ENCODE results near the gene HOXC4. TPM values are rescaled to one million over a fixed set of nuclear protein-coding genes. Genes with fewer than 3 reads are reported as not detected.
"Not testable (repeated sequence)": the region's sequence is repeated elsewhere in the genome, so short reads cannot be mapped to it uniquely, and the experiment has no call there.

The HOXC4 gene
- total RNA-seq, 1 experiment from 2014 or later: 6.3 TPM

- H3K27ac ChIP-seq: no peak overlapping the region
- no peaks in the 10 kb centered on the region for H3K9me3 ChIP-seq (replicated peaks)
- H3K4me1 ChIP-seq: no peaks in the 10 kb centered on the region
- DNase-seq: no peak
- H3K27me3 ChIP-seq: no peaks in the 10 kb centered on the region
- no peaks in the 10 kb centered on the region for H3K36me3 ChIP-seq
- no peak overlapping the region for H3K4me3 ChIP-seq
These were observed 12.0 kb downstream of the HOXC4 start for GRCh38 chr12:54065677-54066076.

GRCh38 chr12:54066408-54066807 lies 12.8 kb downstream of the HOXC4 start:
- Histone ChIP-seq H3K27ac (no peak overlapping the region), H3K36me3 (no peaks in the 10 kb centered on the region), H3K4me1 (no peaks in the 10 kb centered on the region), H3K27me3 (no peaks in the 10 kb centered on the region), H3K9me3 (replicated peaks) (no peaks in the 10 kb centered on the region), H3K4me3 (no peak overlapping the region)
- no peak for DNase-seq

- Histone ChIP-seq H3K27ac (no peak overlapping the region), H3K4me3 (no peak overlapping the region), H3K36me3 (no peaks in the 10 kb centered on the region), H3K9me3 (replicated peaks) (no peaks in the 10 kb centered on the region), H3K27me3 (no peaks in the 10 kb centered on the region), H3K4me1 (no peaks in the 10 kb centered on the region)
- no peak for DNase-seq
These were observed 14.9 kb downstream of the HOXC4 start for GRCh38 chr12:54068418-54069070.

GRCh38 chr12:54071942-54072341 lies 18.3 kb downstream of the HOXC4 start:
- H3K27ac ChIP-seq: no peak overlapping the region
- no peaks in the 10 kb centered on the region for H3K4me1 ChIP-seq
- H3K36me3 ChIP-seq: no peaks in the 10 kb centered on the region
- no peaks in the 10 kb centered on the region; the same call in 1 of the 2 replicates for H3K27me3 ChIP-seq
- no peaks in the 10 kb centered on the region for H3K9me3 ChIP-seq (replicated peaks)
- no peak for DNase-seq
- no peak overlapping the region for H3K4me3 ChIP-seq

GRCh38 chr12:54074308-54074707 lies 20.7 kb downstream of the HOXC4 start:
- no peak overlapping the region for H3K27ac ChIP-seq
- DNase-seq: no peak
- no peaks in the 10 kb centered on the region; the same call in 1 of the 2 replicates for H3K27me3 ChIP-seq
- no peaks in the 10 kb centered on the region for H3K9me3 ChIP-seq (replicated peaks)
- H3K36me3 ChIP-seq: no peaks in the 10 kb centered on the region
- no peak overlapping the region for H3K4me3 ChIP-seq
- H3K4me1 ChIP-seq: no peaks in the 10 kb centered on the region

- no peak overlapping the region for H3K27ac ChIP-seq
- H3K4me1 ChIP-seq: no peaks in the 10 kb centered on the region
- H3K36me3 ChIP-seq: no peaks in the 10 kb centered on the region
These were observed 21.8 kb downstream of the HOXC4 start for GRCh38 chr12:54075409-54075808.

GRCh38 chr12:54075974-54076373 lies 22.3 kb downstream of the HOXC4 start:
- Histone ChIP-seq H3K9me3 (replicated peaks) (no peaks in the 10 kb centered on the region), H3K4me3 (no peak overlapping the region), H3K27me3 (no peaks in the 10 kb centered on the region; the same call in 1 of the 2 replicates), H3K36me3 (no peaks in the 10 kb centered on the region), H3K27ac (no peak overlapping the region), H3K4me1 (no peaks in the 10 kb centered on the region)
- no peak for DNase-seq

More at GRCh38 chr12:54075409-54075808, 21.8 kb downstream of the HOXC4 start:
- no peak for DNase-seq
- Histone ChIP-seq H3K9me3 (replicated peaks) (no peaks in the 10 kb centered on the region), H3K4me3 (no peak overlapping the region), H3K27me3 (no peaks in the 10 kb centered on the region; the same call in 1 of the 2 replicates)

- H3K4me1 ChIP-seq; H3K36me3 ChIP-seq; H3K27me3 ChIP-seq; H3K27ac ChIP-seq; H3K9me3 ChIP-seq (replicated peaks); H3K4me3 ChIP-seq; DNase-seq: not testable (repeated sequence)
These were observed 24.2 kb downstream of the HOXC4 start for GRCh38 chr12:54077843-54078242.

- not testable (repeated sequence) for H3K4me1 ChIP-seq; H3K9me3 ChIP-seq (replicated peaks); H3K27me3 ChIP-seq; H3K36me3 ChIP-seq; H3K27ac ChIP-seq; H3K4me3 ChIP-seq; DNase-seq
These were observed 25.5 kb downstream of the HOXC4 start for GRCh38 chr12:54079115-54079514.

- not testable (repeated sequence) for H3K27me3 ChIP-seq; H3K27ac ChIP-seq; H3K9me3 ChIP-seq (replicated peaks); H3K4me3 ChIP-seq; H3K4me1 ChIP-seq; DNase-seq; H3K36me3 ChIP-seq
These were observed 26.6 kb downstream of the HOXC4 start for GRCh38 chr12:54080008-54080924.

- not testable (repeated sequence) for H3K4me1 ChIP-seq; H3K36me3 ChIP-seq; H3K27me3 ChIP-seq; H3K9me3 ChIP-seq (replicated peaks); DNase-seq; H3K4me3 ChIP-seq; H3K27ac ChIP-seq
These were observed 27.4 kb downstream of the HOXC4 start for GRCh38 chr12:54081053-54081514.

GRCh38 chr12:54081581-54082396 lies 28.2 kb downstream of the HOXC4 start:
- H3K27me3 ChIP-seq; H3K36me3 ChIP-seq; H3K27ac ChIP-seq; H3K4me1 ChIP-seq; H3K9me3 ChIP-seq (replicated peaks); DNase-seq; H3K4me3 ChIP-seq: not testable (repeated sequence)

GRCh38 chr12:54082397-54082892 lies 28.8 kb downstream of the HOXC4 start:
- DNase-seq: no peak
- Histone ChIP-seq H3K27ac (no peak overlapping the region), H3K4me3 (no peak overlapping the region)

GRCh38 chr12:54088011-54088410 lies 34.4 kb downstream of the HOXC4 start:
- H3K36me3 ChIP-seq; H3K9me3 ChIP-seq (replicated peaks); H3K27ac ChIP-seq; H3K4me1 ChIP-seq; H3K27me3 ChIP-seq; DNase-seq; H3K4me3 ChIP-seq: not testable (repeated sequence)

More at GRCh38 chr12:54082397-54082892, 28.8 kb downstream of the HOXC4 start:
- no peaks in the 10 kb centered on the region for H3K9me3 ChIP-seq (replicated peaks)
- no peaks in the 10 kb centered on the region for H3K4me1 ChIP-seq
- no peaks in the 10 kb centered on the region for H3K27me3 ChIP-seq
- H3K36me3 ChIP-seq: no peaks in the 10 kb centered on the region

Data from SJCRH30 (cell line).